ENCODE data around the gene WBP11.

GRCh38 chr12:14844401-14844800 is 41.1 kb upstream of the WBP11 start:
- no peak for TF ChIP-seq CTCF (IDR thresholded peaks at IDR 0.05)
- no peak for TF ChIP-seq POLR2AphosphoS5 (IDR thresholded peaks at IDR 0.05; ENCODE audit: low read depth, low read length)

Data from Panc1 (cell line).